HG03520 (cell line): ENCODE measurements around the gene ZNF503.

Experiments used
- ATAC-seq: cut with Tn5 transposase; IDR thresholded peaks from one replicate; pipeline ENCODE4 v1.9.1; 2021; ENCODE audit warnings: mild to moderate bottlenecking, moderate library complexity; ENCODE audit not compliant: unreplicated experiment

The ZNF503 gene

GRCh38 chr10:75432176-75432575, 30.6 kb upstream of the ZNF503 start:
- ATAC-seq: no peak

GRCh38 chr10:75431180-75432111, 29.9 kb upstream of the ZNF503 start, which contains the start of gene LRMDA:
TSS of gene LRMDA (plus strand) at chr10:75431624.
- ATAC-seq: no peak

GRCh38 chr10:75430000-75430763, 28.6 kb upstream of the ZNF503 start:
- no peak for ATAC-seq

- no peak for ATAC-seq
Measured at GRCh38 chr10:75429159-75429827, 27.7 kb upstream of the ZNF503 start.

- no peak for ATAC-seq
Measured at GRCh38 chr10:75428434-75429158, 27.0 kb upstream of the ZNF503 start.

GRCh38 chr10:75427951-75428350, 26.4 kb upstream of the ZNF503 start:
- no peak for ATAC-seq

GRCh38 chr10:75426880-75427279, 25.3 kb upstream of the ZNF503 start:
- no peak for ATAC-seq

- ATAC-seq: no peak
Measured at GRCh38 chr10:75425291-75426079, 23.9 kb upstream of the ZNF503 start.

GRCh38 chr10:75424571-75424970, 23.0 kb upstream of the ZNF503 start:
- ATAC-seq: no peak

- ATAC-seq: no peak
Measured at GRCh38 chr10:75422913-75423312, 21.3 kb upstream of the ZNF503 start.

GRCh38 chr10:75418712-75419111, 17.1 kb upstream of the ZNF503 start:
- no peak for ATAC-seq

- ATAC-seq: no peak
Measured at GRCh38 chr10:75418293-75418692, 16.7 kb upstream of the ZNF503 start.

- no peak for ATAC-seq
Measured at GRCh38 chr10:75417522-75417927, 16.0 kb upstream of the ZNF503 start.

- ATAC-seq: no peak
Measured at GRCh38 chr10:75414527-75414926, 13.0 kb upstream of the ZNF503 start.

GRCh38 chr10:75410132-75411005, 8.8 kb upstream of the ZNF503 start:
- ATAC-seq: no peak

- ATAC-seq: no peak
Measured at GRCh38 chr10:75408911-75409885, 7.6 kb upstream of the ZNF503 start.

GRCh38 chr10:75408509-75408875, 6.9 kb upstream of the ZNF503 start:
- no peak for ATAC-seq
